Vagina (tissue), 2 donors: ENCODE results near the gene CNTNAP5. TPM values are rescaled to one million over a fixed set of nuclear protein-coding genes. Genes with fewer than 3 reads are reported as not detected.

ENCODE experiments used
- DNase-seq, 2 donors: peaks; one replicate each; pipeline ENCODE4 v3.0.0-alpha.2; 2017; ENCODE audit errors: extremely low spot score in 2 of 2
- H3K27ac ChIP-seq: fragments of 200-600 bp; sonication (generic); one replicate; pipeline ENCODE4 v1.5.1; 2019
- H3K27me3 ChIP-seq: fragments of 200-600 bp; sonication (generic); one replicate; pipeline ENCODE4 v1.5.1; 2019
- H3K36me3 ChIP-seq, 2 donors: fragments of 200-600 bp; sonication (generic); one replicate each; pipeline ENCODE4 v1.5.1; 2017 to 2019
- H3K4me1 ChIP-seq: fragments of 200-600 bp; sonication (generic); one replicate; pipeline ENCODE4 v1.5.1; 2019
- H3K4me3 ChIP-seq, 2 donors: fragments of 200-600 bp; sonication (generic); 1 replicate in 1 of 2; 2 replicates in 1 of 2; pipeline ENCODE4 v1.5.1; 2016 to 2019
- H3K9me3 ChIP-seq: fragments of 200-600 bp; sonication (generic); one replicate; pipeline ENCODE4 v1.5.1; 2019
- POLR2A ChIP-seq, 2 donors: fragments of 450-650 bp; IDR thresholded peaks; one replicate each; pipeline ENCODE4 v1.6.1; 2017; ENCODE audit warnings: antibody characterized with exemption in 2 of 2, mild to moderate bottlenecking in 2 of 2, moderate library complexity in 2 of 2
- POLR2AphosphoS5 ChIP-seq, 2 donors: sonication (generic); formaldehyde crosslinking; IDR thresholded peaks; one replicate each; pipeline ENCODE4 v1.9.0; 2017; ENCODE audit warnings: antibody characterized with exemption in 2 of 2, mild to moderate bottlenecking in 2 of 2, low read depth in 1 of 2; ENCODE audit not compliant: insufficient read depth in 1 of 2
- intact Hi-C: fragments of 100-400 bp; cut with DNase I; formaldehyde crosslinking; loops from one replicate; pipeline ENCODE4 v1.15.1; 2023
- total RNA-seq: library from RNA; depleted of rRNA; stranded (reverse); fragments of >200 nt; gene quantifications from one replicate; pipeline ENCODE4 v1.2.3, GENCODE V29; 2016
- TF ChIP-seq, protein P1 (sequence below), 3 experiments: fragments of 450-650 bp in 2 of 3; fragments of 200-600 bp in 1 of 3; sonication (generic) in 1 of 3; IDR thresholded peaks; one replicate each; pipeline ENCODE4 v1.5.1; 2017 to 2019; ENCODE audit warnings: antibody characterized with exemption in 3 of 3, mild to moderate bottlenecking in 2 of 3, moderate library complexity in 2 of 3

Gene CNTNAP5
- total RNA-seq, 1 donor from 2014 or later, result not detected

- H3K27me3 ChIP-seq, result no peaks in the 10 kb centered on the region
- no peak overlapping the region for H3K4me3 ChIP-seq
- no peaks in the 10 kb centered on the region for H3K4me1 ChIP-seq
- no peak overlapping the region for H3K27ac ChIP-seq
- DNase-seq, result no peak
- no peaks in the 10 kb centered on the region for H3K36me3 ChIP-seq
- intact Hi-C loops, result no loop called here
- H3K9me3 ChIP-seq, result no peaks in the 10 kb centered on the region
- no peak for TF ChIP-seq POLR2AphosphoS5 (IDR thresholded peaks at IDR 0.05; ENCODE audit: insufficient read depth in 1 of 2, low read depth in 1 of 2)
- TF ChIP-seq POLR2A (IDR thresholded peaks at IDR 0.05), result no peak
- TF ChIP-seq, protein P1, sequence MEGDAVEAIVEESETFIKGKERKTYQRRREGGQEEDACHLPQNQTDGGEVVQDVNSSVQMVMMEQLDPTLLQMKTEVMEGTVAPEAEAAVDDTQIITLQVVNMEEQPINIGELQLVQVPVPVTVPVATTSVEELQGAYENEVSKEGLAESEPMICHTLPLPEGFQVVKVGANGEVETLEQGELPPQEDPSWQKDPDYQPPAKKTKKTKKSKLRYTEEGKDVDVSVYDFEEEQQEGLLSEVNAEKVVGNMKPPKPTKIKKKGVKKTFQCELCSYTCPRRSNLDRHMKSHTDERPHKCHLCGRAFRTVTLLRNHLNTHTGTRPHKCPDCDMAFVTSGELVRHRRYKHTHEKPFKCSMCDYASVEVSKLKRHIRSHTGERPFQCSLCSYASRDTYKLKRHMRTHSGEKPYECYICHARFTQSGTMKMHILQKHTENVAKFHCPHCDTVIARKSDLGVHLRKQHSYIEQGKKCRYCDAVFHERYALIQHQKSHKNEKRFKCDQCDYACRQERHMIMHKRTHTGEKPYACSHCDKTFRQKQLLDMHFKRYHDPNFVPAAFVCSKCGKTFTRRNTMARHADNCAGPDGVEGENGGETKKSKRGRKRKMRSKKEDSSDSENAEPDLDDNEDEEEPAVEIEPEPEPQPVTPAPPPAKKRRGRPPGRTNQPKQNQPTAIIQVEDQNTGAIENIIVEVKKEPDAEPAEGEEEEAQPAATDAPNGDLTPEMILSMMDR (IDR thresholded peaks at IDR 0.05), result no peak
Observed at GRCh38 chr2:124582387-124582786, 557.3 kb downstream of the CNTNAP5 start.

- no peaks in the 10 kb centered on the region for H3K36me3 ChIP-seq
- no peaks in the 10 kb centered on the region for H3K27me3 ChIP-seq
- intact Hi-C loops, result no loop called here
- no peaks in the 10 kb centered on the region for H3K9me3 ChIP-seq
- no peak for TF ChIP-seq POLR2AphosphoS5 (IDR thresholded peaks at IDR 0.05; ENCODE audit: insufficient read depth in 1 of 2, low read depth in 1 of 2)
- no peak for TF ChIP-seq POLR2A (IDR thresholded peaks at IDR 0.05)
- TF ChIP-seq, protein P1 (IDR thresholded peaks at IDR 0.05), result no peak
- no peak for DNase-seq
- no peak overlapping the region for H3K27ac ChIP-seq
- H3K4me1 ChIP-seq, result no peaks in the 10 kb centered on the region
- no peak overlapping the region for H3K4me3 ChIP-seq
Observed at GRCh38 chr2:124584615-124585014, 559.5 kb downstream of the CNTNAP5 start.

- H3K4me1 ChIP-seq, result no peaks in the 10 kb centered on the region
- no peaks in the 10 kb centered on the region for H3K36me3 ChIP-seq
- no peaks in the 10 kb centered on the region for H3K27me3 ChIP-seq
- no peaks in the 10 kb centered on the region for H3K9me3 ChIP-seq
- DNase-seq, result no peak
- no peak overlapping the region for H3K4me3 ChIP-seq
- no peak for TF ChIP-seq POLR2A (IDR thresholded peaks at IDR 0.05)
- TF ChIP-seq POLR2AphosphoS5 (IDR thresholded peaks at IDR 0.05; ENCODE audit: insufficient read depth in 1 of 2, low read depth in 1 of 2), result no peak
- TF ChIP-seq, protein P1 (IDR thresholded peaks at IDR 0.05), result no peak
- H3K27ac ChIP-seq, result no peak overlapping the region
- intact Hi-C loops, result no loop called here
Observed at GRCh38 chr2:124585277-124585676, 560.2 kb downstream of the CNTNAP5 start.

DNA sequence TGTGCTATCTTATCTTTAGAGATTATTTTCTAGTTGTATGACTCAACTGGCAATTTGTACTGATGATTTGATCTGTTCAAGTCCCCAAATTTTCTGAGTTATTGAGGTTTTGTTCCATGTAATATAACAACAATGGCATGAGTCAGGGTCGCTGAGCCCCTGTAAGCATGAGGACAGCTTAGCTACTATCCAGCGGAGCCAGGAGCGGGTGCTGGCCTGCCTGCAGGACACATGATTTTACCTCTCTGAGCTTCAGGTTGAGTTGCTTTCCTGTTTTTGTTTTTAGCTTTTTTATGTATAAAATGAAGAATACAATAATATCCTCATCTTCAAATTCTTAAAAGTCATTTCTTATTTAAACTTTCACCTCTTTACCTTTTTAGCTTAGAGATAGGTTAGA is 561.1 kb downstream of the CNTNAP5 start:
- H3K4me1 ChIP-seq, result no peaks in the 10 kb centered on the region
- no peak overlapping the region for H3K27ac ChIP-seq
- no peak overlapping the region for H3K4me3 ChIP-seq
- H3K36me3 ChIP-seq, result no peaks in the 10 kb centered on the region
- H3K9me3 ChIP-seq, result no peaks in the 10 kb centered on the region
- TF ChIP-seq POLR2AphosphoS5 (IDR thresholded peaks at IDR 0.05; ENCODE audit: insufficient read depth in 1 of 2, low read depth in 1 of 2), result no peak
- TF ChIP-seq, protein P1 (IDR thresholded peaks at IDR 0.05), result no peak
- TF ChIP-seq POLR2A (IDR thresholded peaks at IDR 0.05), result no peak
- no peak for DNase-seq
- H3K27me3 ChIP-seq, result no peaks in the 10 kb centered on the region
- intact Hi-C loops, result no loop called here

- H3K27me3 ChIP-seq, result no peaks in the 10 kb centered on the region
- no peak overlapping the region for H3K27ac ChIP-seq
- no peak overlapping the region for H3K4me3 ChIP-seq
- H3K9me3 ChIP-seq, result no peaks in the 10 kb centered on the region
- no peaks in the 10 kb centered on the region for H3K4me1 ChIP-seq
- no peak for DNase-seq
- TF ChIP-seq, protein P1 (IDR thresholded peaks at IDR 0.05), result no peak
- TF ChIP-seq POLR2AphosphoS5 (IDR thresholded peaks at IDR 0.05; ENCODE audit: insufficient read depth in 1 of 2, low read depth in 1 of 2) (no peak), POLR2A (IDR thresholded peaks at IDR 0.05) (no peak)
- H3K36me3 ChIP-seq, result no peaks in the 10 kb centered on the region
- intact Hi-C loops, result no loop called here
Observed at GRCh38 chr2:124586835-124587234, 561.7 kb downstream of the CNTNAP5 start.
